Activated CD4-positive, alpha-beta T cell treated with anti-CD3 and anti-CD28 coated beads for 1 hour (primary cell): Measurements from ENCODE around the gene NCOA1.
"Not testable (repeated sequence)": the region's sequence is repeated elsewhere in the genome, so short reads cannot be mapped to it uniquely, and the experiment has no call there.

Experiments used
- DNase-seq: peaks from one replicate; pipeline ENCODE4 v3.0.0-alpha.2; 2020

NCOA1 gene

DNA sequence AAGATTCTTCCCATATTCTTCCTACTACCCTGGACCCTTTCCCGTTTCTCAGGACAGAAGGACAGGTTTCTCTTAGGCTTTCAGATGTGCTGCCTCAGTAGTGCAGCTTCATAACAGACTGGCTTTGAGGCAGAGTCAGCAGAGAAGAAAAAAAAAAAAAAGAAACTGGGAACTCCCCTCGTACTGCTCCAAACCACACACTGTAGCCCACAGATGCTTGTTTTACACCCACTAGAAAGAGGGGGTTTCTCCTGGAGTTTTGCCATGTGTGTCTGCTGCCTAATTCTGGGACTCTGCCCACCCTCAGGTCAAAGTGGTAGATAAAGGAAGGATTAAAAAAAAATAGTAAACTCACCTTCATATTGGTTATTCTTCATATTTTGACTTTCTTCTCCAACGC lies 95.9 kb downstream of the NCOA1 start:
- DNase-seq = no peak

DNA sequence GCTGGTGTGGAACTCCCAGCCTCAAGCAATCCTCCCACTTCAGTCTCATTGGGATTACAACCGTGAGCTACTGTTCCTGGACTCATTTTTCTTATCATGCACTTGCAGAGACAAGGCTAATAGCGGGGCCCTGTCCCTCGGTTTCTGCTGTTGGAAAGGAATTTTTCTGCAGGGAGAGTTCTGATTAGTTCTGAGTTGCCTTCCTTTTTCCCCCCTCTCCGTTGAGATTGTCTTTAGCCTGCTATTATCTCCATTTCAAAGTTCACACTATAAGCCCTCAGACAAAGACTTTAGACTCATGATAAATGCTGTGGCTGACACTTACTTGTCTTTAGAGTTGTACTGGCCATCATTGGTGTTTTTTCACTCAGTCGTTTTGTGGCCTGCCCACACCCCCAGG lies 97.2 kb downstream of the NCOA1 start:
- no peak for DNase-seq

- no peak for DNase-seq
These were observed 101.5 kb downstream of the NCOA1 start for GRCh38 chr2:24592441-24593100.

- DNase-seq = no peak
These were observed 103.2 kb downstream of the NCOA1 start for GRCh38 chr2:24594283-24594682.

DNA sequence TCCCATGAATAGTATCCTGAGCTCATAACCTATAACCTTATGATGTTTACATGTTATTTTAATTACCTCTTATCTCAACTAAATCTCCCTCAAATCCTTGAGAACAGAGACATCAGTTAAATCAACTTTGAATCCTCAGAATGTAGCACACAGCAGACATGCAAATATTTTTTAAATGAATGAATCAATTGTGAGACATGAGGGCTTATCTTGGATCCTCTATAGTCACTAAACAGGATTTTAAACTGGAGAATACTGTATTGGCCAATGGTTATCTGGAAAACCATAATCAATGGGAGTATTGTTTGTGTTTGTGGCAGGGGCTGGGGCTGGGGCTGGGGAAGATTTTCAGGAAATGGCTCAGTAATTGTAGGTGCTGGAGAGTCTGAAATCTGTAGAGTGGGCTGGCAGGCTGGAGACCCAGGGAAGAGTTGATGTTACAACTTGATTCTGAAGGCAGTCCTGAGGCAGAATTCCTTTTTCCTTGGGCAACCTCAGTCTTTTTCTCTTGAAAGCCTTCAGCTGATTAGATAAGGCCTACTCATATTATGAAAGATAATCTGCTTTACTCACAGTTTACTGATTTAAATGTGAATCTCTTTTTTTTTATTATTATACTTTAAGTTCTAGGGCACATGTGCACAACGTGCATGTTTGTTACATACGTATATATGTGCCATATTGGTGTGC lies 106.3 kb downstream of the NCOA1 start:
- no peak for DNase-seq

GRCh38 chr2:24600140-24600539 lies 109.1 kb downstream of the NCOA1 start:
- not testable (repeated sequence) for DNase-seq

DNA sequence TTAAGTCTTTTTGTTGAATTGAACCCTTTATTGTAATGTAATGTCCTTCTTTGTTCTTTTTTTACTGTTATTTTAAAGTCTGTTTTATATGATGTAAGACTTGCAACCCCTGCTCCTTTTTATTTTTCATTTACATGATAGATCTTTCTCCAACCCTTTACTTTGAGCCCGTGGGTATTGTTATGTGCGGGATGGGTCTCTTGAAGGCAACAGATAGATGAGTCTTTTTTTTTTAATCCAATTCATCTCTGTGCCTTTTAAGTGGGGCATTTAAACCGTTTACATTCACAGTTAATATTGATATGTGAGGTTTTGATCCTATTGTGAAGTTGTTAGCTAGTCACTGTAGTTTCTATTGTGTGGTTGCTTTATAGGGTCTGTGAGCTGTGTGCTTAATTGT lies 120.6 kb downstream of the NCOA1 start:
- DNase-seq = no peak

GRCh38 chr2:24613154-24613814 lies 122.2 kb downstream of the NCOA1 start:
- DNase-seq = no peak

DNA sequence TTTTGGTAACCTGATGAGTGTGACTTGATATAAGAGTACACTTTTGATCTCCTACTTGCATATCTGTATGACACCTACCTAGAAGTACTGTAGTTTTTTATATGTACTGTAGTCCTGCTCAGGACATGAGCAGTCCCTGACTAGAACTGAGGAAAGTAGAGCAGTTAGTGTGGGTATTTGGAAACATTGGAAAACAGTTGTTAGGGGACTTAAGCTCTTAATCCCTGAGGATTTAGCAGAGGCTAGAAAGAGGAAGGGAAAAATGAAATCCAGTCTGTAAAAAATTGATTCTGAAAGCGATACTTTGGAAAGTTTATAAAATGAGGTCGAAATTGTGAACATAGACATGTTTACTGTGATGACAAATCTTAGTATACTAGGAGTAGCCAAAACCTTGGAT lies 125.6 kb downstream of the NCOA1 start:
- DNase-seq = no peak

DNA sequence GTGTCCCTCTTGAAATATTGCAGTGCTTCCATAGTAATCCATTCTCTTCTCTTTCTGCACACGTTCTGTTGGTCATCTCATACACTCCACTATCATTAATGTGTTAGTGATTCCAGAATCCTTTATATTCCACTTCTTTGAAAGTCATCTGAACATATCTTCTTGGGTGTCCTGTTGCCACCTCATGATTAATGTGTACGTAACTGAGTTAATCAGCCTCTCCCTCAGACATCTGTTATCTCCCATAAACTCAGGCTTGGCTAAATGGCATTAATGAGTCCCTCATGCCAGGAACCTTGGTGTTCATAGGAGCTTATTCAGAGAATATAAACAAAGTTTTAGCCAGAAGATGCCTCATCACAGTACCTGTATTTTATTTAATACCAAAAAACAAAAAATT lies 126.4 kb downstream of the NCOA1 start:
- no peak for DNase-seq

DNA sequence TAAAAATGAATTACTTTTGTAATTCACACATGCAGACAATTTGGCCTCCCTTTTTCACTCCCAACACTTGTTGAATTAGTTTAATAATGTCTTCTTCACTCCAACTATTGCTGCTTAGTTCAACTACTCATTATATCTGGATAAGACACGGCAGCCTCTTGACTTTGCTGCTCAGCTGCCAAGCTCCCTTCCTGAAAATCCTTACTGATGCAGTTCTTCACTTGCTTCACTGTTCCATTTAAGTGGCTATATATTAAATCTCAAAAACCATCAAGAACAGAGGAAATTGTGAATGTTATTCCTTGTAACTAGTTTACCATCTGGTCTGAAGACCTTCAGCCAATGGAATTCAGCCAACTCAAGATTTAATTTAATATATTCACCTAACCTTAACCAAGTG lies 127.1 kb downstream of the NCOA1 start:
- DNase-seq = no peak

DNA sequence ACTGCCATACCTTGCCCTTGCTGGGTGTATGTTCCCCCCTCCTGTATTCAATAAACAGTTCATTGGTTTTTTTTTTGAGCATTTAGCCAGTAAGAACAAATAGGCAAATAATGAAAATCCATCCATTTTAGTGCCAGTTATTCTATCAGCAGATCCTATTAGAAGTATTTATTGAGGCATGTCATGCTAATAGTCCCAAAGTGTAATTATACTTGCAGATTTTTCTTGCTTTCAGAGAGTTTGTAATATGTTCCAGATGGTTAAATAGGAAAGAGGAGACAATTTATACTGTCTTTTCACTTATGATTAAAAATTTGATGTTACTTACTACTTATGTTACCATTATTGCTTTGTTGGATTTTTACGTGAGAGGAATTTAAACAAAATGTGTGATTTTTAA lies 127.6 kb downstream of the NCOA1 start:
- no peak for DNase-seq

DNA sequence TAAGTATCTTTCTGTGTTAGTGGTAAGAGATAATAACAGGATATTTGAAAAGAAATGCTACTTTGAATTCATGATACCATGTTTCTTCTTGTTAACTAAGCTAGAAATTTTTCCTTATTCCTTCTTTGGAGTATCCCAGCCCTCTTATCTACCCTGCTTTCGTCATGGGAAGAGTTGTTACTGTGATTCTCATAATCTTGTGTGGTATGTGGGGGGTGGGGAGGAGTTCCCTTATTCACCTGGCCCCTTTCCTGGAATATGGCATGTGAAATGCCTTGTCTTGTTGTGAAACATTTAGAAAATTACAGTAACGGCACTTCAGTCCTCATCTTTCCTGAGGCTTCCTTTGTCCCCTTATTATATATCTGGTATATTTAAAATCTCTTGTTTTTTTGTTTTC lies 129.9 kb downstream of the NCOA1 start:
- no peak for DNase-seq

- no peak for DNase-seq
These were observed 130.9 kb downstream of the NCOA1 start for GRCh38 chr2:24621779-24622538.

GRCh38 chr2:24623535-24623934 lies 132.5 kb downstream of the NCOA1 start:
- no peak for DNase-seq

GRCh38 chr2:24625728-24626127 lies 134.7 kb downstream of the NCOA1 start:
- DNase-seq = no peak

DNA sequence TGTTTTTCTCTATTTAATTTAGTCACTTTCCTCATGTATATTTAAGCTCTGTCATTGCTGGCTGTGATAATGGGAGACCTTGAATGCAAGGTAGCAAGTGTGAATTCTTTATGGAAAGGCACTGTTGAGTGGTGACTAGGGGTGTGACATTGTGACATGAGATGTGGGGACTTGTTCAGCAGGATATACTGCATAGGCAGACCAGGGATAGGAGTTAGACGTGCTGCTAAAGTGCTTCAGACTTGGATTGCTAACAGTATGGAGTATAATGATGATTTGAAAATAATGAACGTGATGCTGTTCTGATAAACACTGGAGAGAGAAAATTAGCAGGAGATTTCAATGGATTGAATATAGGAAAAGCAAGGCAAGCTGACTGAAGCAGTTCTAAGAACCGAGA lies 135.1 kb downstream of the NCOA1 start:
- DNase-seq = no peak

GRCh38 chr2:24628746-24629145 lies 137.7 kb downstream of the NCOA1 start:
- no peak for DNase-seq

GRCh38 chr2:24632172-24632571 lies 141.1 kb downstream of the NCOA1 start:
- DNase-seq = no peak

DNA sequence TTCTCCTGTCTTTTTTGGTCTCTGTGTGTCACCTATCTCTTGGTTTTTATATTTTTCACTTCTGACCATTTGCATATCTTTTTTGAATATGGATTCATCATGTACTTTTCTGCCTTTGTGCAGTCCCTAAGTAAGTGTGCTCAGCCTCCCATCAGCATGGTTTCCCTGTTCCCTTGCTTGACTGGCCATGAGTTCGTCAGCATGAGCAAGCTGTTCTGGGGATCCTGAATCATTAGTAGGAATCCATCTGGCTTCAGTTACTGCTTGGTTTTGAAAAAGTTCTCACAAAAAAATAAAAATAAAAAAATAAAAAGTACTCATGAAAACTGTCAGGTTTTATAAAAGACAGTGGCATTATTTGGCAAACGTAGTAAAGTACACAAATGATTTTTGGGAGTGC lies 144.1 kb downstream of the NCOA1 start:
- no peak for DNase-seq

- no peak for DNase-seq
These were observed 147.5 kb downstream of the NCOA1 start for GRCh38 chr2:24638568-24638967.

DNA sequence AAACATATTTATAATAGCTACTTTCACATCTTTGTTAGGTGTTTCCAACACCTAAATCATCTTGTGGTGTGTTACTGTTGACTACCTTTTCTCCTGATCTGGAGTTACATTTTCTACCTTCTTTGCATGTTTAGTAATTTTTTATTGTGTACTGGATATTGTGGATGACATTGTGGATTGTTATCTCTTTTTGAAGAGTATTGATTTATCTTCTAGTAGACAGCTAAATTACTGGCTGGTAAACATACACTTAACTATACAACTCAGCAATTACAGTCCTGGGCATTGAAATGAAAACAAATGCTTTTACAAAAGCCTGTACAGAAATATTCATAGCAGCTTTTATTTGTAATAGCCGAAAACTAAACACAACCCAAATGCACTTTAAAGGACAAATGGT lies 151.3 kb downstream of the NCOA1 start:
- no peak for DNase-seq

- no peak for DNase-seq
These were observed 152.0 kb downstream of the NCOA1 start for GRCh38 chr2:24643051-24643450.

- no peak for DNase-seq
These were observed 153.0 kb downstream of the NCOA1 start for GRCh38 chr2:24644032-24644431.
